ENCODE data around the gene TJP3. TPM values are rescaled to one million over a fixed set of nuclear protein-coding genes. Genes with fewer than 3 reads are reported as not detected.

TJP3 gene
- total and polyA plus RNA-seq, 3 experiments from 2014 or later = 1.5 to 16.2 (median 1.7) TPM

GRCh38 chr19:3792114-3792513, 83.9 kb downstream of the TJP3 start:
- ChIA-PET POLR2A (no interaction called here), CTCF (no interaction called here)
- no peaks in the 10 kb centered on the region for H3K27me3 ChIP-seq (ENCODE audit: insufficient read depth, low read length, poor library complexity, severe bottlenecking)
- H3K27ac ChIP-seq (ENCODE audit: low read depth, low read length) = no peak overlapping the region
- H3K27me3 Mint-ChIP-seq = no peaks in the 10 kb centered on the region
- no peaks in the 10 kb centered on the region for H3K36me3 ChIP-seq (ENCODE audit: insufficient read depth, low read length)
- H3K36me3 Mint-ChIP-seq = peaks cover 2 to 10% (median 2%) of the 10 kb centered on the region in 3 donors
- DNase-seq = no peak
- H3K4me3 Mint-ChIP-seq = peak overlapping the region in 1 of 7 donors; percentile 71
- H3K9me3 ChIP-seq (ENCODE audit: low read length) = peaks cover 5% of the 10 kb centered on the region
- H3K4me3 ChIP-seq (ENCODE audit: low read length) = no peak overlapping the region
- H3K4me1 Mint-ChIP-seq = peaks cover 36 to 45% (median 37%) of the 10 kb centered on the region in 3 donors
- H3K4me1 ChIP-seq (ENCODE audit: insufficient read depth, low read length) = peaks cover 7% of the 10 kb centered on the region
- H3K27ac Mint-ChIP-seq = peak overlapping the region in 4 of 8 donors; percentile 1 to 87 (median 50)
- H3K9me3 Mint-ChIP-seq = peaks cover 2 to 11% (median 8%) of the 10 kb centered on the region in 5 donors

DNA sequence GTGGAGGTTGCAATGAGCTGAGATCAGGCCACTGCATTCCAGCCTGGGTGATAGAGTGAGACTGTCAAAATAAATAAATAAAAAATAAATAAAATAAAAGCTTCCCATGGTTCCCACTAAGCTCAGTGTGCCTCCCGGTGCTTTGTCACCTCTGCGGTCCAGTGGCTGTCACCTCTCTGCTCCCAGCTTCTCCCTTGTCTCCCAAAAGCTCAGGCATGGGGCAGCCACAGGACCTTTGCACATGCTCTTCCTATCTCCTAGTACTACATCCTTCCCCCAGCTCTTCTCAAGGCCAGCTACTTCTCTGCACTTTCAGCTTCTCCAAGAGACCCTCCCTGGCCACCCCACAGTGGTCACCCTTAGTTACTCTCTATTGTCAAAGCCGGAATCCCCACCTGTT, 85.6 kb downstream of the TJP3 start:
- Mint-ChIP-seq H3K4me3 (no peak overlapping the region), H3K27me3 (no peaks in the 10 kb centered on the region), H3K9me3 (peaks cover 2 to 11% (median 9%) of the 10 kb centered on the region in 5 donors), H3K4me1 (peaks cover 35 to 50% (median 41%) of the 10 kb centered on the region in 3 donors), H3K36me3 (peaks cover 2 to 15% (median 2%) of the 10 kb centered on the region in 3 donors), H3K27ac (no peak overlapping the region)
- DNase-seq = no peak
- ChIA-PET POLR2A (interaction anchor here (0.7 to 1.1 kb wide), 2 partner anchors 31 to 234 kb away, joined by 3 to 5 read pairs; partner anchors contain the start of gene MRPL54), CTCF (interaction anchor here (1.4 to 5.2 kb wide), 4 partner anchors 22 to 76 kb away, joined by 3 to 26 read pairs (median 6); partner anchors contain the start of genes APBA3 and MRPL54)
- Histone ChIP-seq H3K36me3 (ENCODE audit: insufficient read depth, low read length) (no peaks in the 10 kb centered on the region), H3K9me3 (ENCODE audit: low read length) (peaks cover 5% of the 10 kb centered on the region), H3K27me3 (ENCODE audit: insufficient read depth, low read length, poor library complexity, severe bottlenecking) (no peaks in the 10 kb centered on the region), H3K4me1 (ENCODE audit: insufficient read depth, low read length) (peaks cover 21% of the 10 kb centered on the region), H3K27ac (ENCODE audit: low read depth, low read length) (no peak overlapping the region), H3K4me3 (ENCODE audit: low read length) (no peak overlapping the region)

DNA sequence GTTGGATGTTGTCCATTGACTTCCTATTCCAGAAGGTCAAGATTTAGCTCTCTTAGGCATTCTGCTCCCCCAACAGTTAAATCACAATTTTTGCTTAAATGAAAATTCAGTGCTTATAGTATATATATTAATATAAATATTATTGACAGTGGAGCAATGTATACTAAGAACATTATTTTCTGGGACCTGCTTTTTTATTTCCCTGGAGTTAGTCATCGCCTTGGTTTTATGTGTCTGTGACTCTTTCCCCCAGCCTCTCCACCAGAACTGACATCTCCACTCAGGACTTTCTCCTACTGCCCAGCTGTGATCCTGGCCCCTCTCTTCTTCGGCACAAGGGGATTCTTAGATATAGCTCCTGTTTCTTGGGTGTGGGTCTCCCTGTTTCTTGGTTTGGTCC, 88.2 kb downstream of the TJP3 start:
- Mint-ChIP-seq H3K4me3 (no peak overlapping the region), H3K4me1 (peaks cover 32 to 47% (median 36%) of the 10 kb centered on the region in 3 donors), H3K9me3 (peaks cover 2 to 11% (median 6%) of the 10 kb centered on the region in 5 donors), H3K27ac (peak overlapping the region in 7 of 8 donors; percentile 50 to 90 (median 70)), H3K27me3 (peaks cover 0 to 2% of the 10 kb centered on the region in 2 donors), H3K36me3 (peaks cover 2 to 14% (median 3%) of the 10 kb centered on the region in 3 donors)
- Histone ChIP-seq H3K4me1 (ENCODE audit: insufficient read depth, low read length) (peaks cover 26% of the 10 kb centered on the region), H3K27me3 (ENCODE audit: insufficient read depth, low read length, poor library complexity, severe bottlenecking) (no peaks in the 10 kb centered on the region), H3K36me3 (ENCODE audit: insufficient read depth, low read length) (no peaks in the 10 kb centered on the region), H3K9me3 (ENCODE audit: low read length) (peaks cover 5% of the 10 kb centered on the region), H3K4me3 (ENCODE audit: low read length) (no peak overlapping the region), H3K27ac (ENCODE audit: low read depth, low read length) (no peak overlapping the region)
- DNase-seq = no peak
- ChIA-PET CTCF (interaction anchor here (1.0 to 5.2 kb wide), 5 partner anchors 9 to 33 kb away, joined by 3 to 26 read pairs (median 3); partner anchors contain the start of genes MATK and MRPL54), POLR2A (interaction anchor here (1.2 to 1.3 kb wide), 2 partner anchors 18 to 25 kb away, joined by 3 to 4 read pairs; no protein-coding TSS in a partner anchor)

GRCh38 chr19:3798137-3798536, 90.0 kb downstream of the TJP3 start:
- Mint-ChIP-seq H3K4me3 (peak overlapping the region; percentile 28 to 80 (median 67)), H3K27me3 (peaks cover 0 to 2% of the 10 kb centered on the region in 2 donors), H3K4me1 (peaks cover 33 to 56% (median 33%) of the 10 kb centered on the region in 3 donors), H3K9me3 (peaks cover 0 to 11% (median 6%) of the 10 kb centered on the region in 5 donors), H3K36me3 (peaks cover 2 to 10% (median 3%) of the 10 kb centered on the region in 3 donors), H3K27ac (peak overlapping the region; percentile 68 to 93 (median 80))
- H3K9me3 ChIP-seq (ENCODE audit: low read length) = peaks cover 5% of the 10 kb centered on the region
- ChIA-PET POLR2A (interaction anchor here (0.5 to 1.9 kb wide), 10 partner anchors 9 to 395 kb away, joined by 3 to 10 read pairs (median 4); partner anchors contain the start of gene MRPL54), CTCF (interaction anchor here (0.7 to 5.2 kb wide), 10 partner anchors 9 to 993 kb away, joined by 3 to 26 read pairs (median 4); partner anchors contain the start of genes MATK and MRPL54)
- H3K4me3 ChIP-seq (ENCODE audit: low read length) = no peak overlapping the region
- H3K36me3 ChIP-seq (ENCODE audit: insufficient read depth, low read length) = no peaks in the 10 kb centered on the region
- no peaks in the 10 kb centered on the region for H3K27me3 ChIP-seq (ENCODE audit: insufficient read depth, low read length, poor library complexity, severe bottlenecking)
- no peak overlapping the region for H3K27ac ChIP-seq (ENCODE audit: low read depth, low read length)
- H3K4me1 ChIP-seq (ENCODE audit: insufficient read depth, low read length) = peaks cover 32% of the 10 kb centered on the region
- DNase-seq = peak in 2 of 5 donors; percentile 58 to 70

Other genes with a start within 250 kb of the TJP3 start
- gene SMIM24, start 227.9 kb upstream of the TJP3 start, total RNA-seq = not detected
- gene SMIM24, start 227.9 kb upstream of the TJP3 start, polyA plus RNA-seq = 0.66 TPM
- gene SMIM44, start 224.9 kb upstream of the TJP3 start, total RNA-seq = not detected
- not detected for gene SMIM44, start 224.9 kb upstream of the TJP3 start, polyA plus RNA-seq
- 10 to 100 TPM; 21.3 to 21.4 TPM for gene DOHH, start 207.7 kb upstream of the TJP3 start, total RNA-seq
- gene DOHH, start 207.7 kb upstream of the TJP3 start, polyA plus RNA-seq = 14.0 TPM
- 10 to 100 TPM; 36.7 to 36.9 TPM for gene FZR1, start 202.1 kb upstream of the TJP3 start, total RNA-seq
- 14.4 TPM for gene FZR1, start 202.1 kb upstream of the TJP3 start, polyA plus RNA-seq
- 1 to 10 TPM; 1.0 to 1.2 TPM for gene TEKTIP1, start 169.2 kb upstream of the TJP3 start, total RNA-seq
- 0.38 TPM for gene TEKTIP1, start 169.2 kb upstream of the TJP3 start, polyA plus RNA-seq
- gene MFSD12, start 150.8 kb upstream of the TJP3 start, total RNA-seq = 100 to 1,000 TPM; 114 to 119 TPM
- gene MFSD12, start 150.8 kb upstream of the TJP3 start, polyA plus RNA-seq = 48.9 TPM
- 10 to 100 TPM; 44.0 to 50.6 TPM for gene HMG20B, start 135.4 kb upstream of the TJP3 start, total RNA-seq
- gene HMG20B, start 135.4 kb upstream of the TJP3 start, polyA plus RNA-seq = 54.2 TPM
- gene GIPC3, start 122.9 kb upstream of the TJP3 start, total RNA-seq = under 1 TPM; 0.33 to 0.46 TPM
- gene GIPC3, start 122.9 kb upstream of the TJP3 start, polyA plus RNA-seq = 1.8 TPM
- 1 to 10 TPM; 1.5 to 2.4 TPM for gene TBXA2R, start 101.5 kb upstream of the TJP3 start, total RNA-seq
- 7.6 TPM for gene TBXA2R, start 101.5 kb upstream of the TJP3 start, polyA plus RNA-seq
- gene CACTIN, start 81.6 kb upstream of the TJP3 start, total RNA-seq = 10 to 100 TPM; 37.2 to 39.5 TPM
- gene CACTIN, start 81.6 kb upstream of the TJP3 start, polyA plus RNA-seq = 16.8 TPM
- gene PIP5K1C, start 7.9 kb upstream of the TJP3 start, total RNA-seq = 10 to 100 TPM; 26.9 to 27.6 TPM
- gene PIP5K1C, start 7.9 kb upstream of the TJP3 start, polyA plus RNA-seq = 16.0 TPM
- gene APBA3, start 53.3 kb downstream of the TJP3 start, total RNA-seq = 10 to 100 TPM; 36.3 to 39.0 TPM
- 40.8 TPM for gene APBA3, start 53.3 kb downstream of the TJP3 start, polyA plus RNA-seq
- 10 to 100 TPM; 85.0 to 95.3 TPM for gene MRPL54, start 54.3 kb downstream of the TJP3 start, total RNA-seq
- 113 TPM for gene MRPL54, start 54.3 kb downstream of the TJP3 start, polyA plus RNA-seq
- not detected for gene RAX2, start 63.8 kb downstream of the TJP3 start, total RNA-seq
- gene RAX2, start 63.8 kb downstream of the TJP3 start, polyA plus RNA-seq = not detected
- gene MATK, start 78.0 kb downstream of the TJP3 start, total RNA-seq = 10 to 100 TPM; 27.6 to 28.1 TPM
- gene MATK, start 78.0 kb downstream of the TJP3 start, polyA plus RNA-seq = 142 TPM
- under 1 TPM; 0.57 to 0.71 TPM for gene ZFR2, start 160.7 kb downstream of the TJP3 start, total RNA-seq
- 4.8 TPM for gene ZFR2, start 160.7 kb downstream of the TJP3 start, polyA plus RNA-seq
- gene ATCAY, start 172.3 kb downstream of the TJP3 start, total RNA-seq = not detected
- not detected for gene ATCAY, start 172.3 kb downstream of the TJP3 start, polyA plus RNA-seq
- gene NMRK2, start 224.7 kb downstream of the TJP3 start, total RNA-seq = not detected
- not detected for gene NMRK2, start 224.7 kb downstream of the TJP3 start, polyA plus RNA-seq